GM21528 (cell line): Measurements from ENCODE around the gene TTC4.

ENCODE experiments used
- ATAC-seq: cut with Tn5 transposase; IDR thresholded peaks from one replicate; pipeline ENCODE4 v1.9.1; 2021; ENCODE audit warnings: mild to moderate bottlenecking, moderate library complexity; ENCODE audit not compliant: unreplicated experiment, low FRiP score

The TTC4 gene

GRCh38 chr1:54781023-54781723 lies 65.5 kb downstream of the TTC4 start:
- ATAC-seq, result no peak

GRCh38 chr1:54782156-54782555 lies 66.5 kb downstream of the TTC4 start:
- no peak for ATAC-seq

GRCh38 chr1:54782588-54782987 lies 66.9 kb downstream of the TTC4 start:
- ATAC-seq, result no peak

- no peak for ATAC-seq
These were observed 68.4 kb downstream of the TTC4 start for GRCh38 chr1:54784066-54784465.

DNA sequence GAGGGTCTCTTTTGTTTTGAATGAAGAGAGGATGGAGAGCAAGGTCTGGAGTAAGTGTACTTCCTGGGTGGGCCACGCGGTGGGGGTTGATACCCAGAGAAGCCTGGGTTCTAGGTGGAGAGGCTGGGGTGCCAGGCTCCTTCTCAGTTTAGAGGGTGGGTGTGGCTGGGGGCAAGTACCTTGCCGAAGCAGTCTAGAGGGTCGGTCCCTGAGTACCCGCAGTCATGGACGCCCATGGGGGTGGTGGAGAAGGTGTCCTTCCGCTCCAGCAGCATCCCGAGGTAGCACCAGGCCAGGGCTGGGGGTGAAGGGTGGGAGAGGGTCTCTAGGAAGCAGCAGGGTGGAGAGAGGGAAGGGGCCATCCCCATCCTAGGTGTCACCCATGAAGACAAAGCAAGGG lies 71.1 kb downstream of the TTC4 start:
- ATAC-seq, result no peak

GRCh38 chr1:54787604-54788003 lies 71.9 kb downstream of the TTC4 start:
- ATAC-seq, result no peak

DNA sequence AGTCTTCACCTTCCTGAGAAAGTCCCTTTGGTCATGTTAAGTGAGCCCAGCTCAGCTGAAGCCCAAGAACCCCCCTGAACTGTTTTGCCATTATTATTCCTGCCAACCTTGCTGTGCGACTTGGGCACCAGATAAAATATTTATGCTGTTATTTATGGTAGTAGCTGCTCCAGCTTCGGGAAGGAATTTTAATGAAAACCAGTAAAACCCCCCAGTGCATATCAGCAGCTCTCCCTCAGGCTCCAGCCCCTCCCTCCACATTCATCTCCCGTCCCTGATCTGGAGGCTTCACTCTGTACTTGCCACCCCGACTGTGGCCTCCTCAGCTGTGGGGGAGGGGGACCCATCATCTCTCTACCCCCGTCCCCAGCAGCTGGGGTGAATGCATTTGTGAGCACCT lies 72.8 kb downstream of the TTC4 start:
- no peak for ATAC-seq

DNA sequence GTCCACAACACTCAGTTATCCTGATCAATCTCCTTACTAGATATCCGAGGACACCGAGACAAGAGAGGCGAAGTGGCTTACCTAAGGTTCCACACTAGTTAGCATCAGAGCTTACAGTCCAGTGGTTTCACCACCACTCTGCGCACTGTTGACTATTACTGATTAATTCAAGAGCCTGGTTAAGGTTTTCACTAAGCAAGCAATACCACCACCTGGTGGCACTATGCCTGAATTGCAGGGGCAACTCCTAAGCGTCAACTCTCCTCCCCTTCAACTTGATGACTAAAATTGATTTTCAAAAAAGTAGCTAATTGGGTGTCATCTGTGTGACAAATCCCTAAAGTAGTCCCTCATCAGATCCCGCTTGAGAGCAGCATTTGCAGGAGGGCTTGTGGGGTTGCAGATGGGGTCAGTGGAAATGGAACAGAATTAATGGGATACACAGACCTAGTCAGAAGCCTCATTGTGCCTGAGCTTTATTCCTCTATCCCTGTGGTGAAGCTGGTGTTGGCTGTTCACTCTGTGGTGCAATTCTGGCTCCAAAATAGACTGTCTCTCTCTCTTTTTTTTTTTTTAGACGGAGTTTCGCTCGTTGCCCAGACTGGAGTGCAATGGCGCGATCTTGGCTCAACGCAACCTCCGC lies 76.3 kb downstream of the TTC4 start:
- no peak for ATAC-seq
